Panc1 (cell line): Measurements from ENCODE around the gene HK1. TPM values are rescaled to one million over a fixed set of nuclear protein-coding genes. Genes with fewer than 3 reads are reported as not detected.

ENCODE experiments used
- ATAC-seq: fragments of 200-7000 bp; cut with Tn5 transposase; 2 replicates; pipeline ENCODE4 v1.9.1; 2020; ENCODE audit warnings: mild to moderate bottlenecking, moderate library complexity
- BruUV-seq: library from RNA; stranded (reverse); fragments of 400-500 nt; replicated peaks from 2 replicates; lab custom pipeline; 2021; lab: Mats Ljungman, UMichigan
- CTCF ChIA-PET: fragments of 300-600 bp; sonication (Branson Sonifier 250); formaldehyde crosslinking; loops from one replicate; lab custom pipeline; 2022; ENCODE audit warnings: antibody characterized with exemption; lab: Charles Lee
- POLR2A ChIA-PET: fragments of 300-600 bp; sonication (Branson Sonifier 250); formaldehyde crosslinking; loops from one replicate; lab custom pipeline; 2022; ENCODE audit warnings: antibody characterized with exemption; lab: Charles Lee
- DNase-seq: peaks from one replicate; pipeline ENCODE4 v3.0.0-alpha.2; 2010; ENCODE audit warnings: low read depth, low spot score
- H3K27ac ChIP-seq: 2 replicates; pipeline ENCODE4 v1.5.1; 2011; ENCODE audit warnings: mild to moderate bottlenecking, low read length, inconsistent platforms
- H3K27me3 ChIP-seq: fragments of 200-500 bp; sonication (Bioruptor generic); 2 replicates; pipeline ENCODE4 v1.6.0; 2014; ENCODE audit warnings: low read length, inconsistent platforms; ENCODE audit not compliant: control insufficient read depth, insufficient read depth
- H3K36me3 ChIP-seq: fragments of 200-500 bp; sonication (Bioruptor generic); 2 replicates; pipeline ENCODE4 v1.5.1; 2014; ENCODE audit warnings: inconsistent platforms, mild to moderate bottlenecking, low read length, moderate library complexity; ENCODE audit not compliant: control insufficient read depth, insufficient read depth
- H3K4me1 ChIP-seq: 2 replicates; pipeline ENCODE4 v1.5.1; 2011; ENCODE audit warnings: inconsistent platforms, mild to moderate bottlenecking, low read length, moderate library complexity; ENCODE audit not compliant: control insufficient read depth, insufficient read depth
- H3K4me3 ChIP-seq, 2 experiments: 2 replicates each; pipeline ENCODE4 v1.5.1; 2011 to 2012; ENCODE audit warnings: low read depth in 2 of 2, low read length in 2 of 2, mild to moderate bottlenecking in 2 of 2, inconsistent platforms in 1 of 2, moderate library complexity in 1 of 2
- H3K9me3 ChIP-seq: fragments of 200-500 bp; sonication (Bioruptor generic); 2 replicates; pipeline ENCODE4 v1.5.1; 2014; ENCODE audit warnings: low read depth, mild to moderate bottlenecking, inconsistent platforms, low read length, moderate library complexity; ENCODE audit not compliant: control insufficient read depth, insufficient read depth
- CTCF ChIP-seq: fragments of 450-650 bp; IDR thresholded peaks from 2 replicates; pipeline ENCODE4 v1.5.1; 2017; ENCODE audit warnings: mild to moderate bottlenecking
- POLR2AphosphoS5 ChIP-seq: IDR thresholded peaks from 2 replicates; pipeline ENCODE4 v1.6.1; 2012; ENCODE audit warnings: mild to moderate bottlenecking, low read depth, low read length, moderate library complexity
- REST ChIP-seq, 2 experiments: IDR thresholded peaks; 2 replicates each; pipeline ENCODE4 v1.6.1; 2011 to 2012; ENCODE audit warnings: low read depth in 2 of 2, control low read depth in 1 of 2, low read length in 1 of 2, mild to moderate bottlenecking in 1 of 2, moderate library complexity in 1 of 2; ENCODE audit not compliant: insufficient read depth in 1 of 2
- SIN3A ChIP-seq: IDR thresholded peaks from 2 replicates; pipeline ENCODE4 v1.6.1; 2012; ENCODE audit warnings: low read depth, mild to moderate bottlenecking, low read length, moderate library complexity, borderline replicate concordance; ENCODE audit not compliant: insufficient read depth
- TCF7L2 ChIP-seq: IDR thresholded peaks from 2 replicates; pipeline ENCODE4 v1.6.1; 2011; ENCODE audit warnings: mild to moderate bottlenecking, low read depth, low read length, inconsistent platforms
- in situ Hi-C: cut with HindIII; loops from 2 replicates; pipeline ENCODE4 v1.10.0; 2016; ENCODE audit warnings: low sequenced_read_pairs, low pct_unique_long_range_greater_than_20kb
- intact Hi-C: fragments of 100-400 bp; cut with micrococcal nuclease; formaldehyde crosslinking; loops from one replicate; pipeline ENCODE4 v1.10.0; 2022; ENCODE audit not compliant: unreplicated experiment
- total RNA-seq: library from RNA; stranded (reverse); gene quantifications from one replicate; pipeline ENCODE4 v1.2.1, GENCODE V29; 2021; ENCODE audit not compliant: unreplicated experiment

HK1 gene
- total RNA-seq, 1 experiment from 2014 or later, result 74.4 TPM

DNA sequence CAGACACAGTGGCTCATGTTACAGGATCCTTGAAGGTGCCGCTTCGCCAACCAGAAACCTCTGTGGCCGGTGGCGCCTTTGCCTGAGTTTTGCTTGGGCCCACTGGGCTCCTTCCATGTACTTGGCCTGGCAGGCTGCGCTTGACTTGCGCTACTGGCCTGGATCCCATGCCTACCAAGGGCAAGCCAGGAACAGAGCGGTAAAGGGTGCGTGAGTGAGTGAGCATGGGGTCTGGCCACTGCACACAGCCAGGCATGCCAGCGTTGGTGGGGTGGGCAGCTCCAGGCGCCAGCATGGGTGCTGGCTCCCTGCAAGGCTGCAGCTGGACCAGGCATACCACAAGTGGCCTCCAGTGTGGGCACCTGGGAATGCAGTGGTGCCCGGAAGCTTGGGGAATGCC lies 156.6 kb downstream of the HK1 start:
- no peak for DNase-seq
- in situ Hi-C loops (no loop called here), intact Hi-C loops (no loop called here)
- Histone ChIP-seq H3K27ac (no peak overlapping the region; the same call in 1 of the 2 replicates), H3K27me3 (no peaks in the 10 kb centered on the region), H3K4me3 (no peak overlapping the region), H3K36me3 (no peaks in the 10 kb centered on the region), H3K9me3 (peaks cover 3% of the 10 kb centered on the region; the same call in 1 of the 2 replicates), H3K4me1 (peaks cover 27% of the 10 kb centered on the region)
- no peak for ATAC-seq
- no peak for TF ChIP-seq SIN3A
- no peak for TF ChIP-seq POLR2AphosphoS5
- TF ChIP-seq TCF7L2, result no peak
- no peak for TF ChIP-seq CTCF
- no peak for TF ChIP-seq REST (IDR thresholded peaks at IDR 0.05; ENCODE audit: insufficient read depth in 1 of 2, low read depth in 2 of 2, low read length in 1 of 2)
- ChIA-PET CTCF (no interaction called here), POLR2A (no interaction called here)
- no TSS peak for BruUV-seq

- TF ChIP-seq POLR2AphosphoS5 (no peak), SIN3A (no peak), CTCF (no peak), REST (IDR thresholded peaks at IDR 0.05; ENCODE audit: insufficient read depth in 1 of 2, low read depth in 2 of 2, low read length in 1 of 2) (no peak), TCF7L2 (no peak)
- CTCF ChIA-PET, result no interaction called here
- H3K4me3 ChIP-seq, result no peak overlapping the region
- DNase-seq (no peak), ATAC-seq (no peak)
- no TSS peak for BruUV-seq
- H3K27me3 ChIP-seq, result no peaks in the 10 kb centered on the region
- in situ Hi-C loops (no loop called here), intact Hi-C loops (no loop called here)
- POLR2A ChIA-PET, result no interaction called here
- H3K9me3 ChIP-seq, result peaks cover 3% of the 10 kb centered on the region; the same call in 1 of the 2 replicates
- H3K27ac ChIP-seq, result no peak overlapping the region
- peaks cover 34% of the 10 kb centered on the region for H3K4me1 ChIP-seq
- H3K36me3 ChIP-seq, result no peaks in the 10 kb centered on the region
Observed at GRCh38 chr10:69435966-69436520, 157.7 kb downstream of the HK1 start.
